ENCODE data around the gene OR1G1. TPM values are rescaled to one million over a fixed set of nuclear protein-coding genes. Genes with fewer than 3 reads are reported as not detected.
"Not testable (repeated sequence)": the region's sequence is repeated elsewhere in the genome, so short reads cannot be mapped to it uniquely, and the experiment has no call there.

Gene OR1G1
- not detected in 2 replicates for total RNA-seq (2014; rRNA removed; shearing (Covaris generic); ENCODE audit: low replicate concordance)

- Histone ChIP-seq H3K27ac (ENCODE audit: low read length) (no peak within 1 kb of the TSS), H3K36me3 (ENCODE audit: insufficient read depth, low read length) (no peaks in the 10 kb centered on the region), H3K9ac (ENCODE audit: low read length) (no peak within 1 kb of the TSS), H3K4me1 (ENCODE audit: low read length) (no peaks in the 10 kb centered on the region), H3K9me3 (ENCODE audit: low read length) (no peaks in the 10 kb centered on the region), H3K27me3 (ENCODE audit: low read length) (no peaks in the 10 kb centered on the region), H4K20me1 (ENCODE audit: insufficient read depth, low read depth, low read length) (no peaks in the 10 kb centered on the region), H3K4me3 (ENCODE audit: low read length) (no peak within 1 kb of the TSS), H2AFZ (ENCODE audit: low read length) (no peak within 1 kb of the TSS), H3K79me2 (ENCODE audit: low read length) (no peaks in the 10 kb centered on the region), H3K4me2 (ENCODE audit: low read depth, low read length, poor library complexity, severe bottlenecking) (no peak within 1 kb of the TSS), H3K9me2 (replicated peaks; ENCODE audit: insufficient read depth, low read length) (no peaks in the 10 kb centered on the region)
- no peak for DNase-seq
Measured at GRCh38 chr17:3127451-3127850, at the start of gene OR1G1. TSS of gene OR1G1 (minus strand) at chr17:3127551. CDS start at chr17:3127551, 0 bp downstream.

- Histone ChIP-seq H3K9me3 (ENCODE audit: low read length) (no peaks in the 10 kb centered on the region), H3K27me3 (ENCODE audit: low read length) (no peaks in the 10 kb centered on the region), H3K9me2 (replicated peaks; ENCODE audit: insufficient read depth, low read length) (no peaks in the 10 kb centered on the region), H3K4me2 (ENCODE audit: low read depth, low read length, poor library complexity, severe bottlenecking) (peak overlapping the region; percentile 14), H3K27ac (ENCODE audit: low read length) (no peak overlapping the region), H3K4me1 (ENCODE audit: low read length) (0 out of 2 replicates have a peak, but pooled peaks cover 2% of the 10 kb centered on the region), H4K20me1 (ENCODE audit: insufficient read depth, low read depth, low read length) (no peaks in the 10 kb centered on the region), H3K9ac (ENCODE audit: low read length) (no peak overlapping the region), H3K36me3 (ENCODE audit: insufficient read depth, low read length) (no peaks in the 10 kb centered on the region), H2AFZ (ENCODE audit: low read length) (no peak overlapping the region), H3K4me3 (ENCODE audit: low read length) (no peak overlapping the region), H3K79me2 (ENCODE audit: low read length) (no peaks in the 10 kb centered on the region)
- DNase-seq = peak; percentile 54
Measured at GRCh38 chr17:3167574-3167973, 40.2 kb upstream of the OR1G1 start.

- no peak for DNase-seq
- H3K27me3 ChIP-seq (ENCODE audit: low read length) = no peaks in the 10 kb centered on the region
- H3K9me3 ChIP-seq (ENCODE audit: low read length) = no peaks in the 10 kb centered on the region
- no peaks in the 10 kb centered on the region for H3K79me2 ChIP-seq (ENCODE audit: low read length)
- H4K20me1 ChIP-seq (ENCODE audit: insufficient read depth, low read depth, low read length) = no peaks in the 10 kb centered on the region
- no peak overlapping the region for H3K4me3 ChIP-seq (ENCODE audit: low read length)
- no peak overlapping the region for H2AFZ ChIP-seq (ENCODE audit: low read length)
- no peaks in the 10 kb centered on the region for H3K36me3 ChIP-seq (ENCODE audit: insufficient read depth, low read length)
- no peak overlapping the region for H3K4me2 ChIP-seq (ENCODE audit: low read depth, low read length, poor library complexity, severe bottlenecking)
- no peak overlapping the region for H3K27ac ChIP-seq (ENCODE audit: low read length)
- 0 out of 2 replicates have a peak, but pooled peaks cover 3% of the 10 kb centered on the region for H3K4me1 ChIP-seq (ENCODE audit: low read length)
- H3K9ac ChIP-seq (ENCODE audit: low read length) = no peak overlapping the region
- H3K9me2 ChIP-seq (replicated peaks; ENCODE audit: insufficient read depth, low read length) = no peaks in the 10 kb centered on the region
Measured at GRCh38 chr17:3157218-3157617, 29.9 kb upstream of the OR1G1 start.

GRCh38 chr17:3137494-3137893, 10.1 kb upstream of the OR1G1 start:
- not testable (repeated sequence) for H3K27ac ChIP-seq (ENCODE audit: low read length); DNase-seq; H3K27me3 ChIP-seq (ENCODE audit: low read length); H4K20me1 ChIP-seq (ENCODE audit: insufficient read depth, low read depth, low read length); H3K9me2 ChIP-seq (replicated peaks; ENCODE audit: insufficient read depth, low read length); H3K36me3 ChIP-seq (ENCODE audit: insufficient read depth, low read length); H3K9me3 ChIP-seq (ENCODE audit: low read length); H3K4me2 ChIP-seq (ENCODE audit: low read depth, low read length, poor library complexity, severe bottlenecking); H2AFZ ChIP-seq (ENCODE audit: low read length); H3K9ac ChIP-seq (ENCODE audit: low read length); H3K79me2 ChIP-seq (ENCODE audit: low read length); H3K4me3 ChIP-seq (ENCODE audit: low read length)
- H3K4me1 ChIP-seq (ENCODE audit: low read length) = peaks cover 17% of the 10 kb centered on the region

GRCh38 chr17:3104322-3104721, 23.0 kb downstream of the OR1G1 start, which contains the start of gene OR1D2:
TSS of gene OR1D2 (minus strand) at chr17:3104422. CDS start at chr17:3092996, 11,426 bp downstream.
- no peak for DNase-seq
- Histone ChIP-seq H3K27me3 (ENCODE audit: low read length) (no peaks in the 10 kb centered on the region), H3K36me3 (ENCODE audit: insufficient read depth, low read length) (no peaks in the 10 kb centered on the region), H3K4me3 (ENCODE audit: low read length) (no peak within 1 kb of the TSS), H4K20me1 (ENCODE audit: insufficient read depth, low read depth, low read length) (no peaks in the 10 kb centered on the region), H3K79me2 (ENCODE audit: low read length) (no peaks in the 10 kb centered on the region), H2AFZ (ENCODE audit: low read length) (no peak within 1 kb of the TSS), H3K9ac (ENCODE audit: low read length) (no peak within 1 kb of the TSS), H3K9me2 (replicated peaks; ENCODE audit: insufficient read depth, low read length) (no peaks in the 10 kb centered on the region), H3K9me3 (ENCODE audit: low read length) (no peaks in the 10 kb centered on the region), H3K27ac (ENCODE audit: low read length) (no peak within 1 kb of the TSS), H3K4me2 (ENCODE audit: low read depth, low read length, poor library complexity, severe bottlenecking) (no peak within 1 kb of the TSS), H3K4me1 (ENCODE audit: low read length) (no peaks in the 10 kb centered on the region)

Other genes starting within 250 kb of the OR1G1 start
- not detected in 2 replicates for gene OR1D5, start 63.9 kb downstream of the OR1G1 start, total RNA-seq (2014; rRNA removed; shearing (Covaris generic); ENCODE audit: low replicate concordance)
- gene OR1D2, start 23.1 kb downstream of the OR1G1 start, total RNA-seq (2014; rRNA removed; shearing (Covaris generic); ENCODE audit: low replicate concordance) = not detected in 2 replicates
- gene OR1A2, start 70.0 kb upstream of the OR1G1 start, total RNA-seq (2014; rRNA removed; shearing (Covaris generic); ENCODE audit: low replicate concordance) = not detected in 2 replicates
- not detected in 2 replicates for gene OR1A1, start 80.1 kb upstream of the OR1G1 start, total RNA-seq (2014; rRNA removed; shearing (Covaris generic); ENCODE audit: low replicate concordance)
- gene OR3A1, start 170.8 kb upstream of the OR1G1 start, total RNA-seq (2014; rRNA removed; shearing (Covaris generic); ENCODE audit: low replicate concordance) = not detected in 2 replicates

Data from Karpas-422 (cell line).